ENCODE results near the gene ARSB.

DNA sequence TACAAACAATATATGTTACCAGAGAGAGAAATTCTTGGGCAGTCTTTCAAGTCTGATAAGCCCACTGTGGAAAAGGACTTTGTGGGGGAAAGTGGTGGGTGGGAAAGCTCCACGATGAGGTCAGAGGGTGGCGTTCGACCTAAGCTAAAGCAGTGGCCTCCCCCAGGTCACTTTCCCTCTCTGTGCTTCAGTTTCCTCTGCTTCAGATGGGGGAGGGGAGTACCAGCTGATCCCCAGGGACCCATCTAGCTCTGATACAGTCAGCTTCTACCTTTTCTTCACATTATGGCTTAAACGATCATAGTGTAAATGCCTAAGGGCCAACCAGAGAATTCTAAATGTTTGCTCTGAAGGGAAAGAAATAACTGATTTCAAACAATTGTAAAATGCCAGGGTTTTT lies 36.6 kb upstream of the ARSB start:
- TF ChIP-seq YBX1 (IDR thresholded peaks at IDR 0.05) (no peak), GABPA (IDR thresholded peaks at IDR 0.05; ENCODE audit: low read depth) (no peak), CEBPB (IDR thresholded peaks at IDR 0.05; ENCODE audit: borderline replicate concordance in 1 of 2, low read depth in 2 of 2, low read length in 2 of 2) (no peak)

Data from GM12878 (cell line).